Stimulated activated CD4-positive, alpha-beta T cell treated with anti-CD3 and anti-CD28 coated beads, TNF-alpha, amount 100 ng/mL, for 24 hours (primary cell): ENCODE results near the gene INHBC.

Experiments used
- DNase-seq, 3 experiments: peaks; one replicate each; pipeline ENCODE4 v3.0.0-alpha.2; 2020; ENCODE audit warnings: low read depth in 3 of 3

Gene INHBC

GRCh38 chr12:57469296-57470164 lies 34.9 kb downstream of the INHBC start:
- no peak for DNase-seq

GRCh38 chr12:57470286-57470969 lies 35.8 kb downstream of the INHBC start:
- no peak for DNase-seq

- no peak for DNase-seq
Measured at GRCh38 chr12:57470970-57471656, 36.5 kb downstream of the INHBC start.

DNA sequence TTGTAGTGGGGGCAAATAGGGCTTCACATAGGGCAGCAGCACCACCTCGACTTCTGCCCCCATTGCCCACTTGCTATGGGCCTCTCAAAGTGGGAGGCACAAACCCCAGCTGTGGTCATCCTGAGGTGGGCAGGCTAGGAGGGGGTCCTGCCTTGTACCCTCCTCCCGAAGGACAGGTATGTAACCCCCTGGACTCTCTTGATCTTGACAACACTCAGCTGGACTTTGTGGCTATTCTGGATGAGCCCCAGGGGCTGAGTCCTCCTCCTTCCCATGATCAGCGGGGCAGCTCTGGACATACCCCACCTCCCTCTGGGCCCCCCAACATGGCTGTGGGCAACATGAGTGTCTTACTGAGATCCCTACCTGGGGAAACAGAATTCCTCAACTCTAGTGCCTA lies 37.1 kb downstream of the INHBC start:
- DNase-seq = no peak

- DNase-seq = no peak
Measured at GRCh38 chr12:57472391-57472790, 37.8 kb downstream of the INHBC start.

DNA sequence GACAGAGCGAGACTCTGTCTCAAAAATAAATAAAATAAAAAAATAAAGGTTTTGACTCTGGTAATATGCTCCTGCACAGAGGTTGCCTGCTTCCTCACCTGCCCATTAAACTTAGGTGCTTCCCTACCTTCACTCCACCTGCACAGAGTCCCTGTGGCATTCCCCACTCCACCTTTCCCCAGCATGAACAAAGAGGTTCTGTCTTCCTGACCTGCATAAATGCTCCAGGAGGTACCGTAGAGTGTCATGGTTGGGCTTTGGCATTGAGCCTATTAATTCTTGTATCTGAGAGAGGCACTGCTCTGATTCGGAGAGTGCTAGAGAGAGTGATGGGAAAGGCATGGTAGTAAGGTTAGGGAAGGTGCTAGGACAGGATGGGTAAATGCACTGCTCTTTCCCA lies 38.8 kb downstream of the INHBC start:
- DNase-seq = no peak

DNA sequence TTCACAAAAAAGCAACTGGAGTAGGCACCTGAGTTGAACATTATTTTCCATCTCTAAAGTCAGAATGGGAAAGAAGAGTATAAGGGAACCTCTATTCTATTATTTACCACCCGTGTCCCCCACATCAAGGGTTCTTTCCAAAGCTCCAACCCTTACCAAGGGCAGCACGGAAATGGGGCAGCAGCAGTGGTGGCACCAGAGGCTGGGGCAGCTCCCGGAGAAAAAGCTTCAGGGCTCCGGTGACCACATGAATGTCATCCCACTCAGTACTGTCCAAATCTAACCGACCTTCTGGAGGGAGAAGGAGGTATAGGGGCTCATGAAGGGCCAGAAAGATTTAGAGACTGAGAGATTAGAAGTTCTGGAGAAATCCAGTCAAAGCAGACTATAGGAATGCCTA lies 39.3 kb downstream of the INHBC start:
- no peak for DNase-seq

GRCh38 chr12:57474430-57474829 lies 39.8 kb downstream of the INHBC start:
- DNase-seq = no peak

- DNase-seq = no peak
Measured at GRCh38 chr12:57474862-57475261, 40.3 kb downstream of the INHBC start.

- no peak for DNase-seq
Measured at GRCh38 chr12:57475271-57476161, 40.9 kb downstream of the INHBC start.

- DNase-seq = peak; percentile 55 to 80 (median 55)
Measured at GRCh38 chr12:57476162-57476992, 41.8 kb downstream of the INHBC start.

GRCh38 chr12:57476993-57477709 lies 42.6 kb downstream of the INHBC start:
- no peak for DNase-seq

GRCh38 chr12:57477710-57478681 lies 43.4 kb downstream of the INHBC start:
- DNase-seq = no peak

GRCh38 chr12:57479043-57479375 lies 44.4 kb downstream of the INHBC start:
- no peak for DNase-seq

GRCh38 chr12:57479376-57480115 lies 45.0 kb downstream of the INHBC start, which contains the start of gene ARHGAP9:
Gene ARHGAP9, minus strand, starts transcription at chr12:57479866. Its CDS starts 460 bp downstream, at chr12:57479406.
- DNase-seq = peak in 1 of 3 experiments; percentile 23

DNA sequence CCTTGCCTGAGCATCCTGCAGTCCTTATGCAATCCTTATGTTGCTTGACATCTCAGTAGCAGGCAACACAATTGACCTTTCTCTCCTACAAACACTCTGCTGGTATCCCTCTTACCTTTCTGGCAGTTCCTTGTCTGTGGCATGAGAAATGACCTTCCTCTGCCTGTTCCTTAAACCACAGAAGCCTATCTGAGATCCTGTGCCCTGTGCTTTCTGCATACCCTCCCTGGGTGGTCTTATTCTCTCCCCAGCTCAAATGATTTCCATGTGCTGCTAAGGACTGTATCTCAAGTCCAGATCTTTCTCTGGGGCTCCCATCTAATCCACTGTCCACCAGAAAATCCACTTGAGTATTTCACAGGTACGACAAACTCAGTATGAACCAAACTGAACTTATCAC lies 47.1 kb downstream of the INHBC start:
- DNase-seq = no peak

DNA sequence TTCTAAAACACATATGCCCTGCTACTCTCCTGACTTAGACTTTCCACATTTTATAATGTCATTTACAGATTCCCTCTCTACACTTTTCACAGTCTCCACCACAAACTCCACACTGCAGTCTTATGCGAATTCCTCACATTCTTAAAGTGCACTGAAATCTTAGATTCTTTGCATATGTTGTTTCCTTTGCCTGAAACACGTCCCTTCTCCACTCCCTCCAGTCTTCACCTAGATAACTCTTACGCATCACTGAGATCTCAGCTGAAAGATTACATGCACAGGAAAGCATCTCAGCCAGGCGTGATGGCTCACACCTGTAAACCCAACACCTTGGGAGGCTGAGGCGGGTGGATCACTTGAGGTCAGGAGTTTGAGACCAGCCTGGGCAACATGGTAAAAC lies 48.9 kb downstream of the INHBC start:
- no peak for DNase-seq

- no peak for DNase-seq
Measured at GRCh38 chr12:57485695-57486094, 51.1 kb downstream of the INHBC start.
